ENCODE data around the gene SPEG. TPM values are rescaled to one million over a fixed set of nuclear protein-coding genes. Genes with fewer than 3 reads are reported as not detected.

The SPEG gene
- total RNA-seq, 1 experiment from 2014 or later, result 55.3 TPM

- H3K27ac Mint-ChIP-seq, result no peak overlapping the region
- peaks cover 34% of the 10 kb centered on the region for H3K27me3 Mint-ChIP-seq (ENCODE audit: low read depth)
- TF ChIP-seq TCF7 (CRISPR knock-in tag; IDR thresholded peaks at IDR 0.05; ENCODE audit: low read depth), result no peak
- no peak for TF ChIP-seq ZNF396 (CRISPR knock-in tag; IDR thresholded peaks at IDR 0.05; ENCODE audit: borderline replicate concordance)
- TF ChIP-seq, protein P1, sequence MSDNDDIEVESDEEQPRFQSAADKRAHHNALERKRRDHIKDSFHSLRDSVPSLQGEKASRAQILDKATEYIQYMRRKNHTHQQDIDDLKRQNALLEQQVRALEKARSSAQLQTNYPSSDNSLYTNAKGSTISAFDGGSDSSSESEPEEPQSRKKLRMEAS (CRISPR knock-in tag; IDR thresholded peaks at IDR 0.05), result no peak
- no peak for TF ChIP-seq GABPB1 (CRISPR knock-in tag; IDR thresholded peaks at IDR 0.05)
- TF ChIP-seq ELF4 (CRISPR knock-in tag; IDR thresholded peaks at IDR 0.05; ENCODE audit: low read depth), result no peak
- TF ChIP-seq USF1 (CRISPR knock-in tag; IDR thresholded peaks at IDR 0.05), result no peak
- TF ChIP-seq RORB (CRISPR knock-in tag; IDR thresholded peaks at IDR 0.05), result no peak
- no peak for TF ChIP-seq ATF1 (CRISPR knock-in tag; IDR thresholded peaks at IDR 0.05)
- TF ChIP-seq GRHL2 (CRISPR knock-in tag; IDR thresholded peaks at IDR 0.05; ENCODE audit: insufficient replicate concordance, severe bottlenecking), result no peak
- no peak for TF ChIP-seq AFF4 (CRISPR knock-in tag; IDR thresholded peaks at IDR 0.05; ENCODE audit: borderline replicate concordance)
- no peak for TF ChIP-seq ZNF532 (CRISPR knock-in tag; IDR thresholded peaks at IDR 0.05; ENCODE audit: borderline replicate concordance)
- TF ChIP-seq EMX1 (CRISPR knock-in tag; IDR thresholded peaks at IDR 0.05), result no peak
- no peak for TF ChIP-seq FOXJ3 (CRISPR knock-in tag; IDR thresholded peaks at IDR 0.05; ENCODE audit: borderline replicate concordance)
- TF ChIP-seq ZNF416 (CRISPR knock-in tag; IDR thresholded peaks at IDR 0.05), result no peak
- TF ChIP-seq, protein P2, sequence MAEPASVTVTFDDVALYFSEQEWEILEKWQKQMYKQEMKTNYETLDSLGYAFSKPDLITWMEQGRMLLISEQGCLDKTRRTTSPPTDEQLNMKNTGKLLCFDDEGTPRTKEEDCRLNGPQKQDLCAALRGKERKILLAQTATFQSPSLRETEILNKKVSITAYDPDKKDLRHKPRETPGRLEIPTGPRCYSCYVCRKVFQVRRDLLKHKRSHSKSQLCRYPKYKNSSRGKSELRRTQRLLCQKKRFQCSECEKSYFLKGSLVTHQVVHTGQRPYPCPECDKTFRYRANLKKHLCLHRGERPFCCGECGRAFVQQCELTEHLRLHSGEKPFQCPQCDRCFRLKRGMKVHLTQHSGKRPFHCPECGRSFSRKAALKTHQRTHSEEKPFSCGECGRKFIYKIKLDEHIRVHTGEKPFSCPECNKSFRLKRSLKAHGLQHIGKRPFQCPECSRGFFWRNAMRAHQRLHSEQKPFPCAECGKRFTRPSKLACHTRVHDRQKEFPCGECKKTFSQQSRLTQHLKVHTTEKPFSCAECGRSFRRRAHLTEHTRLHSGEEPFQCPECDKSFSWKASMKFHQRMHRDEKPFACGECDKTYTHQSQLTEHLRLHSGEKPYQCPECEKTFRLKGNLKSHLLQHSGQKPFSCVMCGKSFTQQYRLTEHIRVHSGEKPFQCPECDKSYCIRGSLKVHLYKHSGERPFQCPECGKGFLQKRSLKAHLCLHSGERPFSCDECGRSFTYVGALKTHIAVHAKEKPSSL (CRISPR knock-in tag; conservative IDR thresholded peaks at IDR 0.05), result no peak
- TF ChIP-seq OVOL2 (CRISPR knock-in tag; IDR thresholded peaks at IDR 0.05; ENCODE audit: borderline replicate concordance), result no peak
- no peak for TF ChIP-seq MLX (CRISPR knock-in tag; IDR thresholded peaks at IDR 0.05)
- TF ChIP-seq, protein P3, sequence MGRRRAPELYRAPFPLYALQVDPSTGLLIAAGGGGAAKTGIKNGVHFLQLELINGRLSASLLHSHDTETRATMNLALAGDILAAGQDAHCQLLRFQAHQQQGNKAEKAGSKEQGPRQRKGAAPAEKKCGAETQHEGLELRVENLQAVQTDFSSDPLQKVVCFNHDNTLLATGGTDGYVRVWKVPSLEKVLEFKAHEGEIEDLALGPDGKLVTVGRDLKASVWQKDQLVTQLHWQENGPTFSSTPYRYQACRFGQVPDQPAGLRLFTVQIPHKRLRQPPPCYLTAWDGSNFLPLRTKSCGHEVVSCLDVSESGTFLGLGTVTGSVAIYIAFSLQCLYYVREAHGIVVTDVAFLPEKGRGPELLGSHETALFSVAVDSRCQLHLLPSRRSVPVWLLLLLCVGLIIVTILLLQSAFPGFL (CRISPR knock-in tag; IDR thresholded peaks at IDR 0.05; ENCODE audit: borderline replicate concordance), result no peak
- DNase-seq (ENCODE audit: low spot score) (no peak), ATAC-seq (no peak)
- ChIA-PET CTCF (interaction anchor here (0.6 to 1.6 kb wide), 7 partner anchors 10 to 575 kb away, joined by 3 to 5 read pairs (median 3); no protein-coding TSS in a partner anchor), POLR2A (no interaction called here)
- H3K4me3 Mint-ChIP-seq, result no peak overlapping the region
- no peaks in the 10 kb centered on the region for H3K9me3 Mint-ChIP-seq
- H3K4me1 Mint-ChIP-seq, result peaks cover 9% of the 10 kb centered on the region
- H3K36me3 Mint-ChIP-seq, result no peaks in the 10 kb centered on the region
Measured at GRCh38 chr2:219423652-219424377, 10.8 kb upstream of the SPEG start.
